SW480 (cell line): Measurements from ENCODE around the gene SH2B2.
"Not testable (repeated sequence)": the region's sequence is repeated elsewhere in the genome, so short reads cannot be mapped to it uniquely, and the experiment has no call there.

Experiments
- DNase-seq: peaks from one replicate; pipeline ENCODE4 v3.0.0-alpha.2; 2016; ENCODE audit warnings: low spot score

The SH2B2 gene

DNA sequence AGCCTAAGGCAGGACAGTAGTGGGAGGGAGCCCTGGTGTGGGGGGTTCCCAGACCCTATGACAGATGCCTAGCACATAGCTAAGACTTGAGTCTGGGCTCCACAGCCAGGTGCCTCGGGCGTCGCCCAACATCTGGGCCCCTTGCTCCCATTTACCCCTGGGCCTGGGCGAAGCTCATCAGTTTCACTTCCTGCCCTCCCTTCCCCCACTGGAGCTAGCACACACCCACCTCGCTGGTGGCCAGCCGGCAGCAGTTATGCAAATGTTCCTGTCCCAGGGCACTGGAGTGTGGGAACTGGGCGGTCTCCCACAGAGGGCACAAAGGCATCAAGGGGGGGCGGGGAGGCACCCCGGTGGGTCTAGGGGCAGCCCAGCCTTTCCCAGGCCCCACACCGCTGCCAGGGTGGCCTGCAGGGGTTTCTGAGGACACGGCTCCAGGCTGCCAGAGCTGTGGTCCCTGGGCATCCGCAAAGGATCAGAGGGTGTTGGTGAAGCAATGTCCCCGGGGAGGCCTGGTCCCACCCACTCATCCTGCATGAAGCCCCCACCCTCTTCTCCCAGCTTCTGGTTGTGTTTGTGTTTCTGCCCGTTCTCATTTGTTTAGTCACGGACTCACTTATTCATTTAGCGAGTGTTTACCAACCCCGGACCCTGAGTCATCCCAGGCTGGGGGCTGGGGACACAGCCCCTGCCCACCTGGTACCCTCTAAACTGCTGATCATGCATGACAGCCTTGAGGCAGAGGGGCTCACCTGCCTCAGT lies 20.4 kb downstream of the SH2B2 start:
- DNase-seq = peak; percentile 78

GRCh38 chr7:102310414-102310815 lies 23.7 kb downstream of the SH2B2 start:
- no peak for DNase-seq

GRCh38 chr7:102312317-102312716 lies 25.6 kb downstream of the SH2B2 start:
- DNase-seq = no peak

- no peak for DNase-seq
Observed at GRCh38 chr7:102313997-102314780, 27.5 kb downstream of the SH2B2 start.

GRCh38 chr7:102317231-102318059 lies 30.8 kb downstream of the SH2B2 start:
- DNase-seq = no peak

- DNase-seq = no peak
Observed at GRCh38 chr7:102318482-102318971, 31.9 kb downstream of the SH2B2 start.

- DNase-seq = no peak
Observed at GRCh38 chr7:102319671-102320070, 33.0 kb downstream of the SH2B2 start.

DNA sequence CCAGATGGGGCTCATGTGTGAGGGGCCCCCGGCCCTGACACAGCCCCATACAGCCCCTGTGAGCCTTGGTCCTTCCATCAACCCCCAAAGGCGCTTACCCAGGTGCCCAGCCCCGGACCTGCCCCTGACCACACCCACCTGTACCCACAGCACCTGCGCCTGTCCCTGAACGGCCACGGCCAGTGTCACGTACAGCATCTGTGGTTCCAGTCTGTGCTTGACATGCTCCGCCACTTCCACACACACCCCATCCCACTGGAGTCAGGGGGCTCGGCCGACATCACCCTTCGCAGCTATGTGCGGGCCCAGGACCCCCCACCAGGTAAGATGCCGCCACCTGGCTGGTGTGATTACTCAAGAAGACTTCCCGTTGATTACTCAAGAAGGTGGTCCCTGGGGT lies 33.5 kb downstream of the SH2B2 start:
- no peak for DNase-seq

- no peak for DNase-seq
Observed at GRCh38 chr7:102320601-102321350, 34.1 kb downstream of the SH2B2 start.

GRCh38 chr7:102321351-102322201 lies 34.9 kb downstream of the SH2B2 start:
- no peak for DNase-seq

- DNase-seq = no peak
Observed at GRCh38 chr7:102322202-102322715, 35.6 kb downstream of the SH2B2 start.

GRCh38 chr7:102323914-102324195 lies 37.2 kb downstream of the SH2B2 start:
- DNase-seq = no peak

DNA sequence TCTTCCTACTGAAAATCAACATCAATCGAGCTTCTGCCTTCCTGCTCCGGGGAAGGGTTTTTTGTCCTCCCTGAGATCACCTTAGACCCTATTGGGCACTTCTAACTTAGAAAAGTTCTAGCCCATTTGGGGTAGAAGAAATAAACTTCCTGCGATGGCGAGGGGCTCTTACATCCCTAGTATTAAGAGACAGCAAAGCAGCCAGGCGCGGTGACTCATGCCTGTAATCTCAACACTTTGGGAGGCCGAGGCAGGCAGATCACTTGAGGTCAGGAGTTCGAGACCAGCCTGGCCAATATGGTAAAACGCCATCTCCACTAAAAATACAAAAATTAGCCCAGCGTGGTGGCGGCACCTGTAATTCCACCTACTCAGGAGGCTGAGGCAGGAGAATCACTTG lies 38.4 kb downstream of the SH2B2 start:
- DNase-seq = not testable (repeated sequence)

DNA sequence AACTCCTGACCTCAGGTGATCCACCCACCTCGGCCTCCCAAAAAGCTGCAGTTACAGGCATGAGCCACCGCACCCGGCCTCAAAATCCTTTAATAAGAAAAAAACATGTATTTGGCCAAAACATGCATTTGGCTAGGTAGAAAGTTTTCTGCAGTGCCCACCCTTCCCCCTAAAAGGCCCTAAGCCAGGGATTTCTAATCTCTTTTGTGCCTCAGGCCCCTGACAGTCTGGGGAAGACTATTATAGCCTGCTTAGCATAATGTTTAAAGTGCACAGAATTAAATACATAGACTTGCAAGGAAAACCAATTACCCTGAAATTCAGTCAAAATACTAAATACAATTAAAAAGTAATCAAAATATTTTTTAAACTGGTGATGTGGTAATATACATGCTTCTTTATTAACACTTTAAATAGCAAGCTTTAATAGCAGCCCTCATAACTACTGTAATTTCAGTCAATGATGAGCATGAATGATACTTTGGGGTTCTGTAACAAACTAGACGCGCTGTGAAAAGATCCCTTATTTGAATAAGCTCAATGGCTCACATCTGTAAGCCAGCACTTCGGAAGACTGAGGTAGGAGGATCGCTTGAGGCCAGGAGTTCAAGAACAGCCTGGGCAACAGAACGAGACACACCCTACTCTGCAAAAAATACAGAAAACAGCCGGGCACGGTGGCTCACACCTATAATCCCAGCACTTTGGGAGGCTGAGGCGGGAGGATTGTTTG lies 39.7 kb downstream of the SH2B2 start:
- no peak for DNase-seq

DNA sequence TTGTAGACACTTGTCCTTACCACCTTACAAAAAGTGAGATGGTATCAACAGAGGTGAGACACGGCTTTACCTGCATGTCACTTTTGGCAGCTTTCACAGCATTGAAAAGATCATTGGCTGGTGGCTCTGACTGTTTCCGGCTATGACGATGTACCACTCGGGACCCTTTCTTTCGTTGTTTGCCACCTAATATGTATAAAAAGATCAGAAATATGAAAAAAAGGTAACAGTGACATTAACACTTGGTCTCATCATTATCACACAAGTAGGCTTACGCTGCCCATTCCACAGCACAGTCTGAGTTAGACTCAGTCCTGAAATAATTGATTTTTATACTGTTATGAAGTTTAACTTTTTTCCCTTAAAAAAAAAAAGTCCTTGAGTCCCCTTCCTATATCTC lies 40.5 kb downstream of the SH2B2 start:
- not testable (repeated sequence) for DNase-seq

DNA sequence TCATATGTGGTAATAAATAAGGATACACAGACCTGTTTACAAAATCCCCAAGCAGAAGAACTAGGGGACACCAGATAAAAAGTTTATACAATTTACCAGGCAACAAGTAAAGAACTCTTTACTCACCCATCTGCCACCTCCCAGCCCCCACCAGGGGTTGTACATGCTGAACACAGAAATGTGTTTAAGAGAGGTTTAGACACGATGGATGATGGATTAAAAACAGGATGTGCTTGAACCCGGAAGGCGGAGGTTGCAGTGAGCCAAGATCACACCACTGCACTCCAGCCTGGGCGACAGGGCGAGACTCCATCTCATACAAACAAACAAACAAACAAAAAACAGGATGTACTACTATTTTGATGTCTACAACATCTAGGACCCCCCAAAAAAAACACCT lies 42.2 kb downstream of the SH2B2 start:
- DNase-seq = not testable (repeated sequence)

DNA sequence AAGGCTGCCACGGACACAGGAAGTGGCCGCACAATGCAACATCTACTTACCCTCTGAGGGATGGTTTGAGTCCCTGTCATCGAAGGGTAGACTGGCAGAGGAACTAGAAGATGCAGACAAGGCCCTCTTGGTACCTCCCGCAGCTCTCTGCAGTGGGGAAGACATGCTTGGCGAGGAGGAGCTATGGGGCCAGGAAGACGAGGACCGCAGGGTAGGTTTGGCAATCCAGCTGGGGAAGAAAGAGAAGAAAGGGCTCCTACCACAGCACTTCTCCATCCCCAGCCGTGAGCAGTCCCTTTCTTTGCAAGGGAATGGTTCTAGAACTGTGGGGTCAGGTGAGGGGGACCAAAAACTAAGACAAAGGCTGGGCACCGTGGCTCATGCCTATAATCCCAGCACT lies 42.7 kb downstream of the SH2B2 start:
- not testable (repeated sequence) for DNase-seq

DNA sequence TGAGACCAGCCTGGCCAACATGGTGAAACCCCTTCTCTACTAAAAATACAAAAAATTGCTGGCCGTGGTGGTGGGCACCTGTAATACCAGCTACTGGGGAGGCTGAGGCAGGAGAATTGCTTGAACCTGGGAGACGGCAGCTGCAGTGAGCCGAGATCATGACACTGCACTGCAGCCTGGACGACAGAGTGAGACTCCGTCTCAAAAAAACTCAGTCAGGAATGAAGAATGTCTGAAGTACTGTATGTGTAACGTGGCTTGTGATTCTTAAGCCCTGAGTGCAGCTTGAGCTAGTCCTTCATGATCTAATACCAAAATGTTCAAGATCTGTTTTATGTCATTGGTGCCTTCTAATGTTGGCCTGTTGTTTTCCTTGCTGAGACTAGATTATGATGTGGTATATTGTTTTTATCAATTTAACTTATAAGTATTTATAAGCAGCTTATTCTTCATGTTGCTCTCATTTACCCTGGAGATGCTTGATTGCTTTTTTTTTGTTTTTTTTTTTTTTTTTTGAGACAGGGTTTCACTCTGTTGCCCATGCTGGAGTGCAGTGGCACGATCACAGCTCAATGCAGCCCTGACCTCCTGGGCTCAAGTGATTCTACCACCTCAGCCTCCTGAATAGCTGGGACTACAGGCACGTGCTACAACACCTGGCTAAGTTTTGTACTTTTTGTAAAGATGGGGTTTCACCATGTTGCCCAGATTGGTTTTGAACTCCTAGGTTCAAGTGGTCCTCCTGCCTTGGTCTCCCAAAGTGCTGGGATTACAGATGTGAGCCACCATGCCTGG lies 44.2 kb downstream of the SH2B2 start:
- DNase-seq = not testable (repeated sequence)

GRCh38 chr7:102335574-102335973 lies 48.9 kb downstream of the SH2B2 start:
- not testable (repeated sequence) for DNase-seq
